Measurements from ENCODE around the gene RSRC1.

GRCh38 chr3:158359339-158359738, 249.4 kb downstream of the RSRC1 start:
- TF ChIP-seq, protein P1, sequence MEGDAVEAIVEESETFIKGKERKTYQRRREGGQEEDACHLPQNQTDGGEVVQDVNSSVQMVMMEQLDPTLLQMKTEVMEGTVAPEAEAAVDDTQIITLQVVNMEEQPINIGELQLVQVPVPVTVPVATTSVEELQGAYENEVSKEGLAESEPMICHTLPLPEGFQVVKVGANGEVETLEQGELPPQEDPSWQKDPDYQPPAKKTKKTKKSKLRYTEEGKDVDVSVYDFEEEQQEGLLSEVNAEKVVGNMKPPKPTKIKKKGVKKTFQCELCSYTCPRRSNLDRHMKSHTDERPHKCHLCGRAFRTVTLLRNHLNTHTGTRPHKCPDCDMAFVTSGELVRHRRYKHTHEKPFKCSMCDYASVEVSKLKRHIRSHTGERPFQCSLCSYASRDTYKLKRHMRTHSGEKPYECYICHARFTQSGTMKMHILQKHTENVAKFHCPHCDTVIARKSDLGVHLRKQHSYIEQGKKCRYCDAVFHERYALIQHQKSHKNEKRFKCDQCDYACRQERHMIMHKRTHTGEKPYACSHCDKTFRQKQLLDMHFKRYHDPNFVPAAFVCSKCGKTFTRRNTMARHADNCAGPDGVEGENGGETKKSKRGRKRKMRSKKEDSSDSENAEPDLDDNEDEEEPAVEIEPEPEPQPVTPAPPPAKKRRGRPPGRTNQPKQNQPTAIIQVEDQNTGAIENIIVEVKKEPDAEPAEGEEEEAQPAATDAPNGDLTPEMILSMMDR (IDR thresholded peaks at IDR 0.05): no peak
- TF ChIP-seq POLR2A (IDR thresholded peaks at IDR 0.05): no peak

All from esophagus squamous epithelium (tissue), 4 donors.